H9 (cell line): ENCODE data around the gene ATF3. TPM values are rescaled to one million over a fixed set of nuclear protein-coding genes. Genes with fewer than 3 reads are reported as not detected.

ENCODE experiments used
- DNase-seq: peaks from one replicate; pipeline ENCODE4 v3.0.0-alpha.2; 2017
- H2AFZ ChIP-seq: one replicate; pipeline ENCODE4 v1.6.1; 2013; ENCODE audit warnings: mild to moderate bottlenecking, low read length, control low read depth, moderate library complexity
- H2AK5ac ChIP-seq: 2 replicates; pipeline ENCODE4 v1.6.1; 2013; ENCODE audit warnings: low read length, control low read depth, mixed read lengths; ENCODE audit not compliant: insufficient read length
- H2BK120ac ChIP-seq: one replicate; pipeline ENCODE4 v1.6.1; 2013; ENCODE audit warnings: low read depth, mild to moderate bottlenecking, low read length, control low read depth, inconsistent platforms; ENCODE audit not compliant: poor library complexity, severe bottlenecking
- H2BK12ac ChIP-seq: 2 replicates; pipeline ENCODE4 v1.6.1; 2013; ENCODE audit warnings: low read length, control low read depth, mixed read lengths, low read depth; ENCODE audit not compliant: insufficient read length
- H2BK15ac ChIP-seq: 2 replicates; pipeline ENCODE4 v1.6.1; 2013; ENCODE audit warnings: low read depth, low read length, control low read depth
- H2BK20ac ChIP-seq: one replicate; pipeline ENCODE4 v1.6.1; 2013; ENCODE audit warnings: low read depth, mild to moderate bottlenecking, low read length, control low read depth, inconsistent platforms; ENCODE audit not compliant: poor library complexity, severe bottlenecking
- H2BK5ac ChIP-seq: 2 replicates; pipeline ENCODE4 v1.6.1; 2013; ENCODE audit warnings: low read length, control low read depth, mixed read lengths; ENCODE audit not compliant: insufficient read length
- H3K14ac ChIP-seq: 2 replicates; pipeline ENCODE4 v1.6.1; 2013; ENCODE audit warnings: low read length, control low read depth; ENCODE audit not compliant: insufficient read depth
- H3K18ac ChIP-seq: 2 replicates; pipeline ENCODE4 v1.6.1; 2013; ENCODE audit warnings: low read depth, mild to moderate bottlenecking, mixed read lengths, low read length, control low read depth; ENCODE audit not compliant: insufficient read length
- H3K23ac ChIP-seq: 2 replicates; pipeline ENCODE4 v1.6.1; 2013; ENCODE audit warnings: low read length, control low read depth, mixed read lengths, low read depth; ENCODE audit not compliant: insufficient read length
- H3K23me2 ChIP-seq: 2 replicates; pipeline ENCODE4 v1.6.1; 2013; ENCODE audit warnings: low read depth, mild to moderate bottlenecking, mixed read lengths, low read length, control low read depth; ENCODE audit not compliant: insufficient read length, poor library complexity, severe bottlenecking
- H3K27ac ChIP-seq: 2 replicates; pipeline ENCODE4 v1.5.1; 2013; ENCODE audit warnings: low read length, control low read depth, mixed read lengths, low read depth; ENCODE audit not compliant: insufficient read length
- H3K27me3 ChIP-seq: 2 replicates; pipeline ENCODE4 v1.6.1; 2013; ENCODE audit warnings: low read length, control low read depth, inconsistent platforms; ENCODE audit not compliant: insufficient read depth
- H3K4ac ChIP-seq: 2 replicates; pipeline ENCODE4 v1.6.1; 2013; ENCODE audit warnings: low read depth, mild to moderate bottlenecking, control low read depth, inconsistent platforms, low read length, moderate library complexity
- H3K4me1 ChIP-seq: 2 replicates; pipeline ENCODE4 v1.6.1; 2013; ENCODE audit warnings: low read length, control low read depth, inconsistent platforms; ENCODE audit not compliant: insufficient read depth
- H3K4me2 ChIP-seq: 2 replicates; pipeline ENCODE4 v1.6.1; 2013; ENCODE audit warnings: low read length, control low read depth, mixed read lengths; ENCODE audit not compliant: insufficient read length, insufficient read depth
- H3K56ac ChIP-seq: 2 replicates; pipeline ENCODE4 v1.6.1; 2013; ENCODE audit warnings: low read depth, mild to moderate bottlenecking, mixed read lengths, low read length, control low read depth; ENCODE audit not compliant: insufficient read length
- H3K79me1 ChIP-seq: 2 replicates; pipeline ENCODE4 v1.6.1; 2013; ENCODE audit warnings: low read depth, mild to moderate bottlenecking, moderate library complexity, low read length, control low read depth, inconsistent platforms; ENCODE audit not compliant: insufficient read depth, poor library complexity, severe bottlenecking
- H3K79me2 ChIP-seq: 2 replicates; pipeline ENCODE4 v1.6.1; 2013; ENCODE audit warnings: low read length, control low read depth, inconsistent platforms; ENCODE audit not compliant: insufficient read depth
- H3K9ac ChIP-seq: 2 replicates; pipeline ENCODE4 v1.6.1; 2013; ENCODE audit warnings: low read length, control low read depth, mixed read lengths; ENCODE audit not compliant: insufficient read length; ENCODE audit errors: extremely low read depth
- H3K9me3 ChIP-seq: one replicate; pipeline ENCODE4 v1.6.1; 2013; ENCODE audit warnings: low read depth, low read length, inconsistent platforms; ENCODE audit not compliant: control insufficient read depth
- H3T11ph ChIP-seq: one replicate; pipeline ENCODE4 v1.6.1; 2013; ENCODE audit warnings: mild to moderate bottlenecking, low read length, control low read depth, inconsistent platforms
- H4K20me1 ChIP-seq: one replicate; pipeline ENCODE4 v1.6.1; 2013; ENCODE audit not compliant: control insufficient read depth, insufficient read length, insufficient read depth
- H4K5ac ChIP-seq: 2 replicates; pipeline ENCODE4 v1.6.1; 2013; ENCODE audit warnings: low read depth, mild to moderate bottlenecking, mixed read lengths, low read length, control low read depth; ENCODE audit not compliant: insufficient read length
- H4K8ac ChIP-seq: replicated peaks from 2 replicates; pipeline ENCODE4 v1.6.1; 2013; ENCODE audit warnings: low read length, control low read depth, mixed read lengths, low read depth; ENCODE audit not compliant: insufficient read length
- H4K91ac ChIP-seq: 2 replicates; pipeline ENCODE4 v1.6.1; 2013; ENCODE audit warnings: low read depth, mild to moderate bottlenecking, moderate library complexity, mixed read lengths, low read length, control low read depth; ENCODE audit not compliant: insufficient read length
- H3K27ac Mint-ChIP-seq, 3 experiments: 2 replicates in 2 of 3; 3 replicates in 1 of 3; pipeline ENCODE4 v1.8.0; 2020 to 2021; ENCODE audit warnings: mixed read lengths in 3 of 3, mild to moderate bottlenecking in 1 of 3, moderate library complexity in 1 of 3
- H3K27me3 Mint-ChIP-seq: 2 replicates; pipeline ENCODE4 v1.8.0; 2021; ENCODE audit warnings: low read depth, mild to moderate bottlenecking, moderate library complexity, mixed read lengths
- H3K36me3 Mint-ChIP-seq, 3 experiments: 2 replicates in 2 of 3; 3 replicates in 1 of 3; pipeline ENCODE4 v1.8.0; 2020 to 2021; ENCODE audit warnings: low read depth in 3 of 3, mixed read lengths in 3 of 3; ENCODE audit not compliant: insufficient read depth in 1 of 3
- H3K4me1 Mint-ChIP-seq, 2 experiments: 2 replicates each; pipeline ENCODE4 v1.8.0; 2020; ENCODE audit warnings: mixed read lengths in 2 of 2
- H3K4me3 Mint-ChIP-seq, 2 experiments: 2 replicates in 1 of 2; 3 replicates in 1 of 2; pipeline ENCODE4 v1.8.0; 2020 to 2021; ENCODE audit warnings: mild to moderate bottlenecking in 2 of 2, mixed read lengths in 2 of 2, moderate library complexity in 1 of 2
- H3K9me3 Mint-ChIP-seq, 2 experiments: 2 replicates in 1 of 2; 3 replicates in 1 of 2; pipeline ENCODE4 v1.8.0; 2020; ENCODE audit warnings: mild to moderate bottlenecking in 2 of 2, mixed read lengths in 2 of 2, moderate library complexity in 1 of 2
- CTCF ChIP-seq: fragments of 200-600 bp; sonication (generic); conservative IDR thresholded peaks from 3 replicates; pipeline ENCODE4 v1.8.0; 2021; ENCODE audit warnings: antibody characterized with exemption, mild to moderate bottlenecking
- WGBS: extraction: QIAGEN DNeasy Blood & Tissue Kit; methylation state at CpG from one replicate; pipeline ENCODE4 v1.1.7; 2013; ENCODE audit warnings: missing lambda C conversion rate, low lambda C conversion rate, mixed read lengths; ENCODE audit not compliant: insufficient read length; ENCODE audit errors: extremely low coverage; 5-methylcytosine and 5-hydroxymethylcytosine counted together
- total RNA-seq: library from RNA; stranded (reverse); gene quantifications from 2 replicates; pipeline ENCODE4 v1.2.1, GENCODE V29; 2021

ATF3 gene
- total RNA-seq, 1 experiment from 2014 or later, result 14.7 TPM

DNA sequence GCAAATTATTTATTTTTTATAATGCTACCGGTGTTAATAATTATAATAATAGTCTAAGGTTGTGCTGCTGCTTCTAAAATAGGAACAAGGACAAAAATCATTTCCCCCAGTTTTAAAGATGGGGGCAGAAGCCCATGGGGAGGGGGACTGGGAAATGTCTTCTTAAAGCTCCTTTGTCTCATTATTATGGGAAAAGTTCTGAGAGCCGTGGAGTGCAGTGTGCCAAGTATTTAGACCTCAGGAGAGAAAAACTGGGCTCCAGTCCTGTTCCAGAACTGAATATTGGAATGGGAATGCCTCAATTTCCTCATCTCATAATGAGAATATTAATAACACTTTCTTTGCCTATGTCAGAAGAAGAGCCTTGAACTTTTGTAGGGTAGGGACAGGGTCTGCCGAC lies 40.9 kb upstream of the ATF3 start:
- no peak overlapping the region for H2BK20ac ChIP-seq
- no peak overlapping the region for H2BK15ac ChIP-seq
- DNase-seq, result no peak
- H4K5ac ChIP-seq, result no peak overlapping the region
- no peak overlapping the region for H2BK120ac ChIP-seq
- no peak overlapping the region for H3K18ac ChIP-seq
- no peak overlapping the region for H2BK5ac ChIP-seq
- WGBS, result no CpG with 5 or more reads among the region's 3 CpGs
- Mint-ChIP-seq H3K27me3 (peaks cover 14% of the 10 kb centered on the region), H3K4me3 (no peak overlapping the region), H3K36me3 (no peaks in the 10 kb centered on the region), H3K27ac (no peak overlapping the region), H3K9me3 (no peaks in the 10 kb centered on the region), H3K4me1 (peaks cover 12% of the 10 kb centered on the region in 2 experiments)
- H3K4me2 ChIP-seq, result no peak overlapping the region
- no peaks in the 10 kb centered on the region for H3K79me1 ChIP-seq
- no peak overlapping the region for H4K8ac ChIP-seq
- no peak overlapping the region for H2AFZ ChIP-seq
- no peaks in the 10 kb centered on the region; the same call in 1 of the 2 replicates for H3K4me1 ChIP-seq
- no peak overlapping the region for H3K27ac ChIP-seq
- no peaks in the 10 kb centered on the region for H3K9me3 ChIP-seq
- no peak overlapping the region for H4K91ac ChIP-seq
- no peak overlapping the region for H3T11ph ChIP-seq
- no peak overlapping the region for H3K23ac ChIP-seq
- H3K14ac ChIP-seq, result no peak overlapping the region
- no peak overlapping the region for H2BK12ac ChIP-seq
- no peaks in the 10 kb centered on the region for H4K20me1 ChIP-seq
- H3K23me2 ChIP-seq, result no peaks in the 10 kb centered on the region
- no peak overlapping the region for H2AK5ac ChIP-seq
- H3K4ac ChIP-seq, result no peak overlapping the region
- H3K9ac ChIP-seq, result no peak overlapping the region
- H3K27me3 ChIP-seq, result no peaks in the 10 kb centered on the region
- H3K79me2 ChIP-seq, result no peaks in the 10 kb centered on the region
- no peak overlapping the region for H3K56ac ChIP-seq
- TF ChIP-seq CTCF, result no peak
